Natural killer cell (primary cell): ENCODE data around the gene SP6. TPM values are rescaled to one million over a fixed set of nuclear protein-coding genes. Genes with fewer than 3 reads are reported as not detected.

Experiments
- ATAC-seq, 3 donors: fragments of 150-1000 bp in 2 of 3; fragments of 200-7000 bp in 1 of 3; cut with Tn5 transposase; 1 replicate in 1 of 3; 2 replicates in 2 of 3; pipeline ENCODE4 v1.10.0; 2021; ENCODE audit warnings: mild to moderate bottlenecking in 2 of 3, moderate library complexity in 2 of 3
- DNase-seq, 2 donors: peaks; one replicate each; pipeline versions ENCODE4 v3.0.0 to v3.0.0-alpha.2; 2013 to 2021; ENCODE audit warnings: mixed read lengths in 1 of 2
- H3K27ac ChIP-seq: one replicate; pipeline ENCODE4 v1.5.1; 2013; ENCODE audit warnings: mild to moderate bottlenecking, low read length
- H3K27me3 ChIP-seq: one replicate; pipeline ENCODE4 v1.6.1; 2013; ENCODE audit warnings: low read length; ENCODE audit not compliant: control insufficient read depth, insufficient read depth
- H3K36me3 ChIP-seq: one replicate; pipeline ENCODE4 v1.6.1; 2013; ENCODE audit warnings: low read length; ENCODE audit not compliant: control insufficient read depth, insufficient read depth
- H3K4me1 ChIP-seq: one replicate; pipeline ENCODE4 v1.6.1; 2013; ENCODE audit warnings: low read length; ENCODE audit not compliant: control insufficient read depth, insufficient read depth
- H3K4me3 ChIP-seq: one replicate; pipeline ENCODE4 v1.5.1; 2013; ENCODE audit warnings: low read length
- H3K9me3 ChIP-seq: one replicate; pipeline ENCODE4 v1.6.1; 2013; ENCODE audit warnings: low read length; ENCODE audit not compliant: control insufficient read depth, insufficient read depth
- H3K27ac Mint-ChIP-seq, 2 donors: one replicate each; pipeline ENCODE4 v1.8.0; 2022; ENCODE audit warnings: mild to moderate bottlenecking in 2 of 2, mixed read lengths in 2 of 2, moderate library complexity in 1 of 2
- H3K27me3 Mint-ChIP-seq, 2 donors: one replicate each; pipeline ENCODE4 v1.8.0; 2022; ENCODE audit warnings: low read depth in 2 of 2, mixed read lengths in 2 of 2
- H3K36me3 Mint-ChIP-seq: one replicate; pipeline ENCODE4 v1.8.0; 2022; ENCODE audit warnings: mixed read lengths
- H3K4me1 Mint-ChIP-seq, 2 donors: one replicate each; pipeline ENCODE4 v1.8.0; 2022; ENCODE audit warnings: mixed read lengths in 2 of 2
- H3K4me3 Mint-ChIP-seq: one replicate; pipeline ENCODE4 v1.8.0; 2022; ENCODE audit warnings: mild to moderate bottlenecking, moderate library complexity, mixed read lengths
- H3K9me3 Mint-ChIP-seq, 2 donors: one replicate each; pipeline ENCODE4 v1.8.0; 2022; ENCODE audit warnings: mixed read lengths in 2 of 2
- CTCF ChIP-seq: fragments of 200-600 bp; IDR thresholded peaks from one replicate; pipeline ENCODE4 v1.8.0; 2022; ENCODE audit warnings: antibody characterized with exemption
- WGBS: methylation state at CpG from one replicate; pipeline ENCODE4 v1.1.7; 2013; ENCODE audit warnings: missing lambda C conversion rate; ENCODE audit not compliant: insufficient coverage; 5-methylcytosine and 5-hydroxymethylcytosine counted together
- intact Hi-C: fragments of 100-400 bp; cut with micrococcal nuclease; formaldehyde crosslinking; loops from one replicate; pipeline ENCODE4 v1.14.2; 2022
- total RNA-seq, 4 donors: library from RNA; stranded (reverse); fragments of 120-200 nt in 1 of 4; gene quantifications; one replicate each; pipeline versions ENCODE4 v1.2.3 to v1.2.4, GENCODE V29; 2013 to 2022

SP6 gene
- total RNA-seq, 3 donors from 2014 or later (not counting 1 experiment from before 2014, with no cell fraction given): 0.09 TPM; not detected in 1

GRCh38 chr17:47820033-47820789 is 30.8 kb downstream of the SP6 start:
- peaks cover 52% of the 10 kb centered on the region for H3K36me3 ChIP-seq
- H3K9me3 ChIP-seq: no peaks in the 10 kb centered on the region
- 82% methylated on average over 10 of the region's 12 CpGs for WGBS
- Mint-ChIP-seq H3K36me3 (no peaks in the 10 kb centered on the region), H3K27me3 (no peaks in the 10 kb centered on the region), H3K4me3 (peak overlapping the region; percentile 97), H3K9me3 (no peaks in the 10 kb centered on the region), H3K4me1 (peaks cover 15 to 42% of the 10 kb centered on the region in 2 donors), H3K27ac (peak overlapping the region; percentile 90 to 98)
- no peak overlapping the region for H3K4me3 ChIP-seq
- H3K27me3 ChIP-seq: no peaks in the 10 kb centered on the region
- H3K4me1 ChIP-seq: peaks cover 28% of the 10 kb centered on the region
- ATAC-seq (no peak), DNase-seq (no peak)
- intact Hi-C loops: loop anchor here (10.0 kb wide), 1 partner anchor 85 kb away; the partner anchor contains the start of gene TBX21
- no peak for TF ChIP-seq CTCF
- H3K27ac ChIP-seq: peak overlapping the region; percentile 64

- H3K4me1 ChIP-seq: peaks cover 28% of the 10 kb centered on the region
- ATAC-seq (no peak), DNase-seq (no peak)
- Mint-ChIP-seq H3K27ac (peak overlapping the region in 1 of 2 donors; percentile 98), H3K27me3 (no peaks in the 10 kb centered on the region), H3K4me1 (peaks cover 15 to 40% of the 10 kb centered on the region in 2 donors), H3K9me3 (no peaks in the 10 kb centered on the region), H3K4me3 (no peak overlapping the region), H3K36me3 (no peaks in the 10 kb centered on the region)
- H3K27ac ChIP-seq: no peak overlapping the region
- no peak for TF ChIP-seq CTCF
- H3K36me3 ChIP-seq: peaks cover 57% of the 10 kb centered on the region
- no peaks in the 10 kb centered on the region for H3K27me3 ChIP-seq
- no peak overlapping the region for H3K4me3 ChIP-seq
- WGBS: 89% methylated on average over 10 of the region's 10 CpGs
- intact Hi-C loops: no loop called here
- H3K9me3 ChIP-seq: no peaks in the 10 kb centered on the region
These were observed 31.5 kb downstream of the SP6 start for GRCh38 chr17:47819475-47819874.

DNA sequence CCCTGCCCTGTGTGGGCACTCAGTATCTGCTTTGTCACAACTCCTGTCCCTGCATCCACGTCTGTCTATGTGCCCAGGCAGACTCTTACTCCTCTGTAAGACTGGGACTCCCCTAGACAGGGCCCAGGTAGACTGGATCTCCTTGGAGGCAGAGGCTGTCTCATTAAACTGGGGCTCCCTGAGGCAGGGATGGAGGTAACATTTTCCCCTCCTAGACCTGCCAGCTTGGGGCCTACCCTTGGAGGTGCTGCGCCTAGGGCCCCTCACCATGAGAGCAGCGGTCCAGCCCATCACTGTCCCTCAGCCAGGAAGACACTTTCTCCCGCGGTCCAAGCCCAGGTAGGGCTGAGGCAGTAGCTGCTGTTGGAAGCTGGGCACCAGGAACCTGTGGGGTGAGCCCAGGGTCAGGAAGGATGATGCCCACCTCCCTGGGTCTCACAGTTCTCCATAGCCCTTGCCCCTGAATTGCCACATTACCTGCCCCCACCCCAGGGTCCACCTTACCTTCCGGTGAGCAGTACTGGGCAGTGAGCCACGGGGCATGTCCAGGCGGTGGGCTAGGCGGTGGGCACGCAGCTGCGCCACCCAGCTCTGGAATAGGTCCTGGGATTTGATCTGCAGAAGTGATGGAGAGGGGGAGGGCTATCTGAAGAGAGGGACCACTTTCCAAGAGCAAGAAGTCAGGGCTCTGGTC is 32.8 kb downstream of the SP6 start:
- Mint-ChIP-seq H3K27me3 (no peaks in the 10 kb centered on the region), H3K4me1 (peaks cover 15 to 38% of the 10 kb centered on the region in 2 donors), H3K9me3 (no peaks in the 10 kb centered on the region), H3K27ac (peak overlapping the region in 1 of 2 donors; percentile 98), H3K4me3 (no peak overlapping the region), H3K36me3 (no peaks in the 10 kb centered on the region)
- Histone ChIP-seq H3K4me3 (no peak overlapping the region), H3K27ac (no peak overlapping the region), H3K9me3 (no peaks in the 10 kb centered on the region), H3K4me1 (peaks cover 28% of the 10 kb centered on the region), H3K27me3 (no peaks in the 10 kb centered on the region), H3K36me3 (peaks cover 53% of the 10 kb centered on the region)
- intact Hi-C loops: no loop called here
- ATAC-seq (no peak), DNase-seq (no peak)
- WGBS: 97% methylated on average over 11 of the region's 11 CpGs
- TF ChIP-seq CTCF: no peak
